HG03439 (cell line): ENCODE results near the gene ZNF438.

Experiments
- ATAC-seq: cut with Tn5 transposase; IDR thresholded peaks from one replicate; pipeline ENCODE4 v1.9.1; 2021; ENCODE audit warnings: mild to moderate bottlenecking, moderate library complexity; ENCODE audit not compliant: unreplicated experiment

The ZNF438 gene

DNA sequence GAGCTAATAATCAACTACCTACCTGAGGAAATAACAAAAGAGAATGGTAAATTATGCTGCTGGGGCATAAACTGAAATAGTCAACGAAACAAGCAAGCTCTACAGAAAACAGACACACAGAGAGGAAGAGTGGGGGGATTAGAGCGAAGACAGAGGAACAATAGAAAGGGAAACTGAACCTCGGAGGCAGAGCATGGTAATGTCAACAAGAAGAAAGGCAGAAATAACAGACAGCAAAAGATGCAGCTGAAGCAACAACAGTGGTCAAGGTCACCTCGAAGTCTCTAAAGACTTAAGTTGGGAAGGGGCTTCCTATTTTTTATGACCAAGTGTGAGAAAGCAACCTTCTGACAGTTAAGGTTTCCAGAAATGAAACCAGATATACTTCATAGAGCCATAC is 177.0 kb downstream of the ZNF438 start:
- ATAC-seq = no peak

DNA sequence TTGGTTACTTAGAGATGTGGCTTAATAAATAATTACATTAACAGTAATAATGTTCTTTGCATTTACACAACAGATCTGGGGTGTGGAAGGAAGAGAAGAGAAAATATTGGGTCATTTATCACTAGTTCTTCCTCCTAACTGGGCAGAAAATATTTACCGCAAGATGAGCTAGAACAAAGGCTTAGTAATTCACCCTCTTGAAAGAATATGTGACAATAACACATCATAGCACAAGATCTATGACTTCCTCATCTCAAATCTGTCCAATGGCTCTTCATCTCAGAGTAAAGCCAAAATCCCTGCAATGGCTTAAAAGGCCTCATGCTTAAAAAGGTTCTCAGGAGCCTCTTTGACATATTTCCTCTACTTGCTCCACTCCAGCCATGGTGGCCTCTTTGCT is 178.6 kb downstream of the ZNF438 start:
- no peak for ATAC-seq

DNA sequence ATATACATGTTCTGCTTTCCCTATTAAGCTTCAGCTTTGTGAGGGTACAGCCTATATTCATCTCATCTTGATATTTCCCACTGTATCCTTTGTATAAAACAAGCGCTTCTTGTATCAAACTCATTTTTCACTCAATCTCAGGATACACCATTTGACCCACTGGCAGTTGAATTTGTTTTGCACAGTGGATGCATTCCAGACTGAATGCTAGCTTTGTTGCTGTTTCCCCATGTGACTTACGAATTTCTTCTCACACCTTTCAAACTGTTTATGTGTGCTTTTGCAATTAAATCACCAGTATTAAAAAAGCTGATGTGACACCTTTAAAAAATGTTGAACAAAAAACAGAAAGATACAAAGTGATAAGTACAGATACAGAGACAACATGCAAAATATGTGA is 180.9 kb downstream of the ZNF438 start:
- ATAC-seq = no peak

DNA sequence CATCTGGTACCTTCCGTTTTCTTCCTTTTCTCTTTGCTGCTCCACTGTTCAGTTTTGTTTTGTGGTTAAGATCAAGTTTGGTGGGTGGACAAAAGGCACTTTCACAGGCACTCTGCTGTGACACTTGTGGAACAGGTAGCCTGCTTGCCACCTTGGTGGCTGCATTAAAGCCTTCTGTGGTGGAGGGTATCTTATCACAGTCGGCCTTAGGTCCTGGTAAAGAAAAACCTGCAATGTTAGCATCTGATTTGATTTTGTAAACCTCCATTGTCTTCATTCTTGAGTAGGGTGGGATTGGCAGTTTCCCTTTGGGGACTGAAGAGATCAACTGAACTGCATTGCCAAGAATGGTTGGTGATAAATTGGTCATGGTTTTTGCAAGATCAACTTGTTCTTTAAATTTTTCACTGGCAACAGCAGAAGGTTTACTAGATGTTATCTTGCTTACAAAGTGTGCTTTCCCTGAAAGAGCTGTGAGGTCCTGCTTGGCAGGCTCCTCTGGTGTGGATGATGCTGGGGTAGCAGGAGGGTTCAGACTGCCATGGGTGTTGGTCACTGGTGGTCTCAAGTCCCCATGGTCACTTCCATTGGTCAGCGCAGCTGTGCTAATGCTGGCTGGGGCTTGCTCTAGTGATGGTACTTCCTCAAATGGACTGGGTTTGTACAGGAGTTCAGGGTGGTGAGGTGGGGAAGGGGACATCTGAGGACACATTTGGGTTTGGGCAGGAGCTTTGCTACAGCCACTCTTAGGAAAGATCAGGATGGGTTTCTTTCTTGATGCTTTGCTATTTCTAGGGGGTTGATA is 182.2 kb downstream of the ZNF438 start:
- no peak for ATAC-seq

DNA sequence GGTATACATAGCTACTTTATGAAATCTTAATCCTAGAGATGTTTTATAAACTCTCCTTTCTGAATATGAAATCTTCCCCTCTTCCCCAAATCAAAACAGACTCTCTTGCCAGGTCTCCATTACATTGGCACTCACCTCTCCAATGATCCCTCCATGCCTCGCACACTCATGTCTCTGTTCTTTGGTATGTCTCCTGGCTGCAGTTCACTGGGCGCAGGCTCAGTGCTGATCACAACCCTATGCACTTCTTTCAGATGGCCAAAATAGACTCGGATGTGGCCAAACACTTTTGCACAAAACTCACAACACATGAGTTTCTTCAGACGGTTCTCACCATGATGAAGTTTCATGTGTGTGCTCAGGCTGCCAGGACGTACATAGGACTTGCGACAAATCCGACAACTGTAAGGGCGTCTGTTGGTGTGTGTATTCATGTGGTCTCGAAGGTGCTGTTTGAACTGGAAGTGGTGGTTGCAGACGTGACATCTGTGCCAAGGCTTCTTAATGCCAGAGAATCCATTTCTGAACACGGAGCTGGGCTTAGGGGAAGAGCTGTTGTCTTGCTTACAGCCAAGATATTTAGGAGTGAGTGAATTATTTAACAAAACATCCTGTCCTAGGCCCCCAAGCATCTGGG is 183.2 kb downstream of the ZNF438 start:
- ATAC-seq = no peak

DNA sequence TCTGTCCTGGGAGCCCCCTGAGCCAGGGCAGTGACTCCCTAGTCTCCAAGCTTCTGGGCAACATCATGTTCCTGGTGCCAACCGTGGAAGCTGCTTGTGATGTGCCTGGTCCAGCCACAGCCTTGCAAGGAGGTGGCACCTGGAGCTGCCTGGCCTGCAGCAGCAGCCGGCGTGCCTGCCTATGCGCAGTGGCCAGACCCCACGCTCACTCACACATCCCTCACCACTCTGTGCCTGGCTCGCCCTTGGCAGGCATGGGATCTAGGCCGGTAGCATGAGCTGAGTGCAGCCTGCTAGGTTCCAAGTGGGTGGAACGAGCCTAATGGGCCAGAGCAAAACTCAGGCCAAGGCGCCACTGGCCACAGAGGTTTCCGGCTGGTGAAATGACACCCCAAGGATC is 184.0 kb downstream of the ZNF438 start:
- no peak for ATAC-seq

DNA sequence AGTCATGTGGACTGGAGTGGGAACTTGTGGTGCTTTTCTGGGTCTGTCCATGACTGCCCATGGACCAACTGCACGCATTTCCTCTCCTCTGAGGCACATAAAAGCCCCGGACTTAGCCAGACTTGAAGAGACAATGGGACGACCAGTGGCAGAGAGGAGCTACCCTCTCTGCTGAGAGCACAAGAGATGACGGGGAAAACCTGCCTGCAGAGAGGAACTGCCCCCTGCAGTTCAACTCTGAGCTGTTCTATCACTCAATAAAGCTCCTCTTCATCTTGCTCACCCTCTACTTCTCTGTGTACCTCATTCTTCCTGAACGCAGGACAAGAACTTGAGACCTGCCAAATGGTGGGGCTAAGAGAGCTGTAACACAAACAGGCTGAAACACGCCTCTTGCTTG is 184.5 kb downstream of the ZNF438 start:
- no peak for ATAC-seq

DNA sequence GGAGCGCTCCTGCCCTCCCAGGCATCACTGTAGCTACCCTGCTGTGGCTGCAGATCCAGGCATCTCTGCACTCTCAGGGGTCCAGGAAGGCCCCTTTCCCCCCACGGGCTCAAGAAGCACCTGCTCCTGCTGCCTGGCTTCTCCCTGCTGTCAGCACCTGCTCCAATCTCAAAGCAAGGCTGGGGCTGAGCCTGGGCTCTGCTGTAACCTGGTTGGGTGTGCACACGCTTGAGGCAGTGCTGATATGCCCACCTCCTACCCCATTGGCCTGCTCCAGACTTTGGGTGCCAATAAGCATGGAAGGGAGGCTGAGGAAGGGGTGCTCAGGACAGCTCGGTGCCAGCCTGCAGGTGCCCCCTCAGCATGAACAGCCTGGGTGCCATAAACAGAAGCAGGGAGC is 185.0 kb downstream of the ZNF438 start:
- no peak for ATAC-seq

DNA sequence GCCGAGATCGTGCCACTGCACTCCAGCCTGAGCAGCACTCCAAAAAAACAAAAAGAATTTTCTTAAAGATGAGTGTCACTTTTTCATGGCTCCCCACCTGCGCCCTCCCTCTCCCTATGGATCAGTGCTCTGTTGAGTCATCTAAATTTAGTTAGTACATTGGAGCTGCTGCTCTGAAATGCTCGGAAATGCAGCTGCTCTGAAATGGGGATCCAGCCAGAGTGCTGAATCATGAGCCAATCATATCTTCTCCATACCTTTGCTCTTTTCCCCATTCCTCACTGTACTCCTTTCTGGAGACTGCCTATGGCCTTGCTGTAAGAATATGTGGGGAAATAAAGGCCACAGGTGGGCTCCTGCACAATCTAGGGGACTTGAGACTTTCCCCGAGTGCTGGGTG is 188.8 kb downstream of the ZNF438 start:
- no peak for ATAC-seq

DNA sequence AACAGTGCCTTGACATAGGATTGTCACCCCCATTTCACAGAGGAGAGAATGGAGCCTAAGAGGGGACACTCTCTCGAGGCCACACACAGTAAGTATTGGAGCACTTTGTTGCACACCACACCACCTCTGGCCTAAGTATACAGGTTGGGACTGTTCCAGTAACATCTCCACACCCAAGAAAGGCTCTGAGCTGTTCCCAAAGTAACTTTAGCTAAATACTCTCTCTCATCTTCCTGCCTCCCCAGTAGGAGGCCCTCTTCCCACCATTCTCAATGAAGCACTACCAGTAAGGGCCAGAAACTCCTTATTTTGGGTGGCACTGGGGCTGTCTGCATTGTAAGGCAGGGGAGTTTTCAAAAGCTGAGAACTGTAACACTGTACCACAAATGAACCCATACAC is 189.5 kb downstream of the ZNF438 start:
- ATAC-seq = no peak

DNA sequence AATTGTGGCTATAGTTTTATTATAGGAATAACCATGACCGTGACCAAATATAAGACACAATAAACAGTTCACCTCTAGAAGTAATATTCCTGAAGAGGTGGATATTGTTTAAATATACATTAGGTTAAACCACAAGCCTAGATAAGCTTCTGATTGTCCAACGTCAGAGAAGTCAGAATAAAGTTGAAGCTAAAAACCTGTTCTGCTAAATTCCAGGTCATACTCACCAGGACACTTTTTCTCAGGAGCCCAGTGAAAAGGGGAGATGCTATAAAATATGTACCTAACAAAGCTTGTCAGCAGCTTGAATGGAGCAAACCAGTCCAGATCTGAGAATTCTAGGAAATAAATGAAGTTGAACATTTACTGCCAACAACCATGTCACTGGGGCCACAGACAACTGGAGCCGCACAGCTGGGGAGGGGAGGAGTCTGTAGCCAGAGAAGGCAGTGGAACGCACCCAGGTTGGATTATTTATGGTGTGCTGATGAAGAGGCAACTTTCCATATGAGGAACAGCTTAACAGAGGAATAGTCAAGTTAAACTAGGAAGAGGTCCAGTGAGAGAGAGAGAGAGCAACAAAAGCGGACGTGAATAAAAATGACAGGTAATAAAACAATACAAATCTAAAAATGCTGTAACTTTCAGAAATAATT is 191.1 kb downstream of the ZNF438 start:
- no peak for ATAC-seq

DNA sequence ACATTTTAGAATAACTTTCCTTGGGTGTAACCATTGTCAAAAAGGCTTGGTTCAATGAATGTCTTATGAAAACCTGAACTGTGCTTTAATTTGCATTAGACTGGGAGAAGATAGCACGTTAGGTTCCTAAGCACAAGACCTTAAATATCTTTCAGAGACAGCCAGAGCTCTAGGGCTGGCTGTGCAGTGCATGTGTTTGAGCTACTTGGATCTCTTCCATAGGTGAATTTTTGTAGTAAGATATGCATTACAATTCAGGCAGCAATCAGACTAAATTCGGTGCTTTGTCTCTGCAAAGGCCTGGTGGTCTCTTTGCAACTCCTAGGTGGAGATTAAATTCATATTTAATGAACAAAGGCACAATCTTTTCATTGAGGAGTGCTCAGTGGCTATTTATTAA is 192.0 kb downstream of the ZNF438 start:
- no peak for ATAC-seq

DNA sequence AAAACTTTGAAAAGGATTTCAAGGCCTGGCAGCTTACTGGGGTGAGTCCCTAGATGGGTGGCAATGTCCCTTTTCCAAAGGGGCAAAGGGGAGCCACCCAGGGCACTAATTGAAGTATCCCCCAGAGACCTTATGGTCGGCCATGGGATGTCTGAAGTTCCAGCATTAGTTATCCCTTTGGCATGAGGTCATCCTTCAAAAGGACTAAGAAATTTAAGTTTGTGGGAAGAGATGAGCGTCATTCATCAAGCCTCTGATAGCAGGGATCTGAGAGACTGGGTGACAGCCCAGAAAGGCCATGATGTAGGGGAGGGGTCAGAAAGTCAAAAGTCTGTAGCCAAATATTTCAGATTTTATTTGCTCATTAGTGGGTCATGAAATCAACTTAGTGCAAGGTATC is 195.3 kb downstream of the ZNF438 start:
- ATAC-seq = no peak

DNA sequence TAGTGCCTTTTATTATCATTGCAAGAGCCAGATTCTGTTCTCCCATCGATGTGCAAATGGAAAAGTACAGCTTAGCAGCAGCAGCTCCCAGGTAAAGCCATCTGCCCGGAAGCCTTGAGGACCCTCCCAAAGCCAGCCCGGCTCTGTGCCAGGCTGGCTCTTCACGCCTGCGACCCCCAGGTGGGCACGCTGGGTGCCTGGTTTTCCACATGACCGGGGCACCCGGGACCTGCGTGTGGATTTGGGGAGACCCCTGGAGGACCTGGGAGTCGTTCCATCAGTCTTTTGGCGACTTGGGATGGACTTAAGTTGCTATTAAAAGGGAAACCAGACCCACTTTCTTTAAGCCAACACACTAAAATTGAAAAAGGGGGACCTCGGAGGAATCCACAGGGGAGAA is 196.5 kb downstream of the ZNF438 start:
- no peak for ATAC-seq

DNA sequence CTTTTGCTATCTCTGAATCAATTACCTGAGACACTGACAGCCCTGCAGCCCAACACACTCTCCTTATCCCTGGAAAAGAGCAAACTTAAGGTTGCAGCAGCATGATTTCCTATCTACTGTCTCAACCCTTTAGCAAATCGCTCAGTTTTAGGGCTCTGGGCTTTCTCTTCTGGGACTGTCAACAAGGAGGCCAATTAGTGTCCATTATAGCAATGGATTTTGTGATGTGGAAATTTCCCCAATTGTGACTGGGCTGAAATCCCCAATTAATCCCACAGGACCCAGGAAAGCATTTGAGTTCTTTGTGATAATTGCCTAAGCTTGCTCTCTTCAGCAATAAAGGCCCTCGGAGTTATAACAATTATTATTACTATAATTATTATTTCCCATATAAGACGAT is 197.0 kb downstream of the ZNF438 start:
- ATAC-seq = no peak

DNA sequence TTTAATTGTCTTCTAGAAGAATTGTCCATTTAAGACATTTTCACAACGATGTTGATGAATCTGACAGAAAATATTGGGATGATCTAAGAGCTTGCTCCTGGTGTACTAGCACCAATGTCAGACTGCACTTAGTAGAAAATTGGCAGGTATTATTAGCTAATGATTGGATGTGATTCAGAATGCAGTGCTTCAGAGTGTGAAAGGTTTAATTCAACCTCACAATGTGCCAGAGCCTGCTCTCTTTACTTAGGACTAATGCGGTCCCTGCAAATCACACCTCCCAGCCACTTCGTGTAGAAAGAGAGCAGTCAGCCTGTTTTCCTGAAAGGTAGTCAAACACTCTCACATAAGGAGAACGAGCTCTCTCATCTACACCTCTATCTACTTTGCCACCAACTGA is 197.5 kb downstream of the ZNF438 start:
- ATAC-seq = no peak

DNA sequence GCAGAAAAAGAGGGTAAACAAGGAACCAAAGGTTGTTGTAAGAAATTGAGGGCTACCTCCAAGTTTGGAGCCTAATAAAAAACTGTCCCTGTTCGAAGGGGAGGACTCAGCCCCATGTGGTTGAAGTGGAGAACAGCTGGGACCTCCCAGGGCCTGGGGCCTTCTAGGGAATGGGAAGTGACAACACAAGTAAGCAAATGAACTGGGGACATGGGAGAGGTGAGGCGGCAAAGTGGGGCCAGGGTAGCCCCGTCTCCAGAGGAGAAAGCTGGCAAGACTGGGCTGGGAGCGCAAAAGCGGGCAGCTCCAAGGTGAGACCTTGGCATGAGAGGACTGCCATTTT is 198.1 kb downstream of the ZNF438 start:
- ATAC-seq = no peak

DNA sequence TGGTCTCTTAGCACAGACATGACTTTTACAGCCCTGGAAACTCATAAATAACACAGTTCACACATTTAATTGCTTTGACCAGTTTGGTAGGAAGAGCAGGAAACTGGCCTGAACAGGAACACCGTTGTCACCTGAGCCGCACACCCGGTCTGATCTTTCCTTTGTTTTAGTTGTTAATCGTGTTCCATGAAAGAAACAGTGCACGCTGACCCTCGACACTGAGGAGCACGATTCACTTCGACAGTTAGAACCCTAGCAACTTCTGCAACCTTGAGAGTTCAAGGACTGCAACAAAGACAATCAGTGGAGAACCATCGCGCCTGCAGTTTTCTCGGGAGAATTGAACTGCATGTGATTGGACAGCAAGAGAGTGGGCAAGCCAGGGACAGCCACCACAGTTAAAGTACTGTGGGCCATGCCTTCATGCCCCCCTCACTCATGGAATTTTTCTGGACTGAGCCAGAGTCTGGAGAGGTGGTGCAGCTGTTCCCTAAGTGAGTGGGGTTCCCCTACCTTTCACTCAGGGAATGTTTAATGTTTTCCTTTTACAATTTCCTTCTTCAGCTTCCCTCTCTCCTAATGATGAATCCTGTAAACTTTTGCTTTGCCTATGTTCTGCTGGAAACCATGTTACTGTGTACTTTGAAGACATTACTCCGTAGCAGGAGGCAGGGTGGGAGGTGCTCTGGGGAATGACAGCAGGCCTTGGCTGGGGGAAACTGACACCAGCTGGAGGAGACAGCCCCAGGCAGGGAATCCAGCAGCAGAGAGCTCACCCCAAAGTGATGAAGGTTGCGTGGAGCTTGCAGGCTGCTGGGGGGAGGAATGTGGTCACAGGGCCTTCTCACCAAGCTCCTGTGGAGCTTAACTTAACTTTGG is 198.7 kb downstream of the ZNF438 start:
- ATAC-seq = no peak

DNA sequence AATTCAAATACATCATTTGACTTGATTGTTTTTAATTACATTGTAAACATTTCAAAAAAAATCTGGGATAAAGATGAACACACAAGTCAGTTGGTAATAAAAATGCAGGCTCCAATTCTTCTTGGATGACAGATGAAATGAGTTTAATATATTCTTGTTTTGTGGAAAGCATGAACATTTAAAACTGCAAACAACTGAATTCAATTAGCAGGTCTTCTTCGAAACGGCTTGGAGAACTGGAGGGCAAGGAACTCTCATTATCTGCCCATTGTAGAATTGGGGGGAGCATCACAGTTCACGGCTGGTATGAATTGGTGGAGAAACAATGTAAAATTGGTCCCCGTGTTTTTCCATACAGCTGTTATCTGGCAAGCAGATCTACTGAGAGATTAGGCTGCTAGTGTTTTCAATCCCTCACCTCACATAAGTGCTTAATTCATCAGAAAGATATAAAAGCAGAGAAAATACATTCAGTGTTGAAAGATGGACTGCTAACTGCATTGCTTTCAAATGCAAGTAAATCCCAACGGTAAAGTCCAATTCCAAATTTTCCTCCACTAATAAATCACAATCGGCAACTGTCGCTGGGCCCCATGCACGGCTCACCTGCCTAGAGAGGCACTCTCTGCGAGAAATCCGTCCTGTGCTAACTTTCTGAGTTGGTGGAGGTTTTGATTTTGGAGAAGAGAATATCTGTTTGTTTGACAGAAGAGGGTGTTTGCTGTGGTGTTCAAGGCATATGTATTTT is 199.5 kb downstream of the ZNF438 start:
- ATAC-seq = no peak

DNA sequence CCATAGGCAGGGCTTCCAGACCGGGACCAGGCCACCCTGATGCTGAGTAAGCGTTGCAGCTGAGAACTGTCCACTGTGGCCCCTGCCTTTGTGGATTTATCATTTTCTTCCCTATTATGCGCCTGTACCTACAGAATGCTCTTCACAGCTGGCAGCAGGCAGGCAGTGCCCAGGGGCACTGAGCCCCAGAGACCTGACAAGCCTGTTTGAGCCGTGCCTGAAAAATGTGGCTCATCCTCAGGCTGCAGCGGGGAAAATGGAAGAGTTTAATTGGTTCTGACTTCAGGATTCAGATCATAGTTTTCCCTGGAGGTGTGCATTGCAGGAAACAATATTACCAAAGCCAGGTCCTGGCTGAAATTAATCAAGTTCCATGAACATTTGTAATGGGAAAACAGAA is 200.2 kb downstream of the ZNF438 start:
- ATAC-seq = no peak
